NCI-H526 (cell line): ENCODE measurements around the gene GRIK2.

ENCODE experiments used
- DNase-seq, 2 experiments: peaks; one replicate each; lab custom pipeline; 2025; lab: John Stamatoyannopoulos, UW

GRIK2 gene

DNA sequence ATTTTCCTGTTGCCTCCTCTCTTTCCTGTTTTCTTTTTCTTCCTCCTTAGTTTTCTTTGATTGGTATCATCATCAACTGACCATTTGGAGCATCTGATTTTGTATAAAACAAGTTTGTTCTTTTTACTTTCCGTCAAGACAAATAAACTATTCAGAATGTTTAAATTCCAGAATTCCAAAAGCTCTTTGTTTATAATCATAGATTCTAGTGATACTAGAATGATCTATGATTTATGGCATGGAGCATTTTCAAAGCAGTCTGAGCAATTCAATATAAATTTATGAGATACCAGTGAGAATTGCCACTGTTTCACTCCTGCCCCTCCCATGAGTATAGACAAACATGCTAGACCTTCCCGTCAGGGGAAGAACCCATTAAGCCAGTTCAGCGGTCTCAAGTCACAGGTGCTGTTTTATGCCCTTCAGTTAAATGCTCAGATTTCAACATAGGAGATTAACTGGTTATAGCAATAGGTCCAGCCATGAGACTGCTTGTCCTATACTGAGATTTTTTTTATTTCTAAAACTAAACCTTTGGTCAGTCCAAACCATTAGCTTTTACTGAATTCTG is 60.7 kb downstream of the GRIK2 start:
- DNase-seq, result no peak

DNA sequence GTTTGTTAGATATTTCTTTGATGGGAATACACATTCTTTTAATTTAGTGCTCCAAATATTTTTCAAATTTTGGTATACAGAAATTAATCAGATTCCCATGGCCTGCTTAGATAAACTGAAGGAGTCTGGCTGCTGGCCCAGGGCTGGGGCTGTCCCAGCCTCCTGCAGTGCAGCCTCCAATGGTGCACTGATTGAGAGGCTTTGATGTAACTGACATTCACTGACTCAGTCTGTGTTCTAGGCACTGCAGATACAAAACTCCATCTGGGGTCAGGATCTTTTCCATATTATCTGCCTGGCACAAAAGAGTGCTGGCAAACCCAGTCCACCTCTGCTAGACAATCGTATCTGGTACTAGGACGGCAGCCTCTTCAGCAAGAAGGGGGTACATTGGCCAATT is 64.8 kb downstream of the GRIK2 start:
- DNase-seq, result no peak

DNA sequence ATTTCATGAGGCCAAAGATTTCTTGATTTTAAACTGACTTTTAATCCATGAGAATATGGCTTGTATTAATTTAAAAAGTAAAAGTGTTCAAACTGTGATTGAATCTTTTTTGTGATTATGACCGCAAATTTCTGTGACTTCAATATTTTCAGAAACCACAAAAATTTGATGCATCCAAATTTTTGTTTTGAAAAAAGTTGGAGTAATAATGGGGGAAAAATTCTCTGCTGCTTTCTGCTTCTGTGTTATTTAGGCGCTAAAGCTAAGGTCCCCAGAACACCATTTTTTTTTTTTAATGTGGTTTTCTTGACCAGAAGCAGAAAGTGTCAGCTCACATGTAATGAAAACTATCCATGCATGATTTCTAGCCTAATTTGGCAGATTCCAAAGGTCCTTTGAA is 65.3 kb downstream of the GRIK2 start:
- DNase-seq, result no peak

DNA sequence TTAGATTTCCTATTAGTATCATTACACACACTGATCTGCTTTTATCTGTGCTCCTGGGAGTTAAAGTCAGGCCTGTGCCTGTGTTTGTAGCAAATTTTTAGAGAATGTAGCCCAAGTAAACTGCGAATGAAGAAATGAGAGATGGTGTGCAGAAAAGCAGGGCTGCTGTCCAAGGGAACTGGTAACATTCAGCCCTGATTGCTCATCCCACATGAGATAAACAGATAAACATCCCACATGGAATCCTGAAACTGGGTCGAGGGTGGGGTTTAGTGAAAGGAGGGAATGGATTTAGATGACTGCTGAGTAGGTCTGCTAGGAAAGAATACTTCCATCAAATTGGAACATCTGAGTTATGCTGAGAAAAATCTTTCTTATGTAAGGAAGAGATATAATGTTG is 69.1 kb downstream of the GRIK2 start:
- DNase-seq, result no peak

DNA sequence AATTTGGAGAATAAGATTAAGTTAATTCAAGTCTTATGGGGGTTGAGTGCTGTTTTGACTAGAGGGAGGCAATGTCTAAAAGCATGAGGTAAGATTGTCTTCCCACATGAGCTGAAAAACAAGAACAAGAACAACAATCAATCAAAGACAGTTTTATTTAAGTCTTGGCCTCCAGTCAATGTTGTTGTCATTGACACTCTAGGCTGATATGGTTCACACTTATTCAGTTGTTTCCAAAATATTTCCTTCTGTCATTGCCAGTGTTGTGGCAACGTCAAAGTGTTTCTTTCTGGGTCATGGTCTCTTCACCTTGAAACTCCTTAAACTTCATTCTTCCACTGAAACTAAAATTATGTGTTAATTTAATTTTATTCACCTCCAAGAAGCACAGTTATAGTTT is 72.4 kb downstream of the GRIK2 start:
- no peak for DNase-seq

DNA sequence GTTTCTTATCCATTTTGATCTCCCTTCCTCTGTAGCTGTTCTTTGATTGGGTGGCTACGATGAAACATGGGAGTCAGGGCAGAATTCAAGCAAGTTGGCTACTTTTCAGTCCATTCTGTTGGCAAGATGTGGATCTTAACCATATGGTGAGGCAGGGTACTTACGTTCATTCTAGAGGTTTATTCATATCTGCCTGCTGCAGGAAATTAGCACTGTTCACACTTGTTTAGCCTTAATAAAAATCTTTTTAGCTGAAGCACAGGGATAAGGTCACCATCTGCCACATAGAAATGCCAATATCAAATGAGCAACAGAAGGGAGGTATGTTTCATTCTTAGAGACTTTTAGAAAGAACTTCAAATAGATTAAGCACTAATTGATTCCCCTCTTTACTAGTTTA is 83.9 kb downstream of the GRIK2 start:
- DNase-seq, result no peak

DNA sequence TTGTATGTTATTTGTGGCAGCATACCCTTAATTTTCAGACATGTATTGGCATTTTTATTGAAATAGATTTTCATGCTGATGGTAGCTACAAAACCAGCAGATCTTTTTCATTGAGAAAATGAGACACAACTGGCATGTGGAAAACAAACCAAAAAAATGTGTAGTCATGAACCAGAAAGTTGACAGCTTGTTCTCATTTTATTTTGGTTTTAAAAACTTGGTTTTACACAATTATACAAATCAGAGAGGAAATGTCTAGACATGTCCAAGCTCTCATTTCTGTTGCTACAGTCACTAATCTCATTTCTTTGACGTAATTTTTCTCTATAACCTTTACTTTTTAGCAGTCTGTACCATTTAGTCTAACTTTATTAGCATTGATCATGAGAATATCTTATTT is 85.4 kb downstream of the GRIK2 start:
- no peak for DNase-seq

DNA sequence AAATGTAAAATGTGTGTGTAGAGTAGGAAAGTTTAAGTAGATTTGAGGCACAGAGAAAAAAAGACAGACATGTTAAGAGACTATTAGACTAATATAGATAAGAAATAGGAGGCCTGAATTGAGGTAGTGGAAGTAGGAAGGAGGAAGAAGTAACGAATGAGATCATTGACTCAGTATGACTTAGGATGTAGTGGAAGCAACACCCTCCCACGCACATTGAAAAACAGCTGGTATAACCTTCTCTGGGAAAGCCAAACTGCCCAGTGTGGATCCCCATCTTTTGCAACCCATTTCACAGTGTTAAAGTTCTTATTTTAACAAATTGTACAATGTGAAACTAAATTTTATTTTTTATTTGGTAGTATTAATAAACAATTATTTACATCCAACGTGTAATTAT is 89.1 kb downstream of the GRIK2 start:
- DNase-seq, result no peak

DNA sequence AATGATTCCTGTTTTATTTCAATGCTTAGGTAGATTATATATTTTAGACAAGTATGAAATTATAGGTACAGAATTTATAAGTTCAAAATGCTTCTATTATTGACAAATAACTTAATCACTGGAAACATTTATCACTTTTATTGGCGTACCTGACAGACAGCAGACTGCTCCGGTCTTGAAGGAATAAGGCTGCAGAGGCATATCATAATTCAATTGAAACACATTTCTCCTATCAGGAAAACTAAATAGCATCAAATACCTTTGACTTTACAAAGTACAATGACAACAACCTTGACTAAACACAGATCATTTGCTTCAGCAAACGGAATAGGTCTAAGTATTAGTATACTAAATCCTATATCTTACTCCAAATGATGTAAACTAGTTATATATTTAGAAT is 91.3 kb downstream of the GRIK2 start:
- DNase-seq, result no peak

DNA sequence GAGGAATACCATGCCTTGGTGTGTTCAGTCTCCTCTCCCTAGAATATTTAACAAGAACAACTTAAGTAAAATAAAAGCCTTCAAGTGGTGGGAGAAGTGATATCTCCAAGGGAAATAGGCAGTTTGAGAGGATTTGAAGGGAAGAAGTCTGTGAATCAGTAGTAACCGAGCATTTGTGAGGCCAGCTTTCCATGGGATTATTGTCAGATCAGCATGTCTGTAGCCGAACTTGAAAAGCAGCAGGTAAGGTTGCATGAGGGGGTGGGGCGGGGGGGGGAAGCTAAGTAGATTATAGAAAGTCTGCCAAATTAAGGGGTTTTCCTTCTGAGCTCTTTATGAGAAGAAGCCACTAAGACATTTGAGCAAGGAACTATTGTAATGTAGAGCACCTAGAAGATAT is 92.6 kb downstream of the GRIK2 start:
- no peak for DNase-seq

DNA sequence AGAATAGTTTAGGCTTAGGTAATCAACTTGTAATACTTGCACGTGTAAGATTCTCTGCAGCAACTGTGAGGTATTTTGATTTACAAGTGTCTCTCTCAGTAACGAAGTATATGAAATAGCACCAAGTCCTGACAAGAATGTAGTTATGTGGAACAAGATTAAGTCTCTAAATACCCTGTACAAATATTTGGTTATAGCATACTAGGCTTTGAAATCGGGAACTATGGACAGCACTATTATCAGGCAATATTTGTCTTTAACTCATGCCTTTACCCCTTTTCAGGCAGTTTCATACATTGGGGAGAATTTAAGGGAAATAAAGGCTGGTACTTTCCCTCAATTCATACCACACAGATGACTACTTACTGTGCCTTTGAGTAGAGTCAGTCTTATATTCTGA is 93.2 kb downstream of the GRIK2 start:
- DNase-seq, result no peak

DNA sequence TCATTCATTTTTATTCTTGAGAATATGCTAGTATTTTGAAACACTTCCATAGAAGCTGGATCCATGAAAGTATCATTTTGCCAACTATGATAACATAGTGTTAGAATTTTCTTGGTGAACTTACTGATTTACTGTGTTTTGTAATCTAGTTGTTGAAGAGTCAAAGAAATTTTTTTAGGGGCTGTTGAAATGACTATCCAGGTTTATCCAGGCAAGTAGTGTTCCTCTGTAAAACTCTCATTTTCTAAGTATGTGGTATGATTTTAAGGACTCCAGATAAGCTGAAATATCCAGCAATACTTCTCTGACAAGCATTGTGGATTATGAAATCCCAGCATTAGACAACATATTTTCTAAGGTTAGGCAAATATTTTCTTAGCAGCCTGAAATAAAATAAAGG is 95.9 kb downstream of the GRIK2 start:
- no peak for DNase-seq

DNA sequence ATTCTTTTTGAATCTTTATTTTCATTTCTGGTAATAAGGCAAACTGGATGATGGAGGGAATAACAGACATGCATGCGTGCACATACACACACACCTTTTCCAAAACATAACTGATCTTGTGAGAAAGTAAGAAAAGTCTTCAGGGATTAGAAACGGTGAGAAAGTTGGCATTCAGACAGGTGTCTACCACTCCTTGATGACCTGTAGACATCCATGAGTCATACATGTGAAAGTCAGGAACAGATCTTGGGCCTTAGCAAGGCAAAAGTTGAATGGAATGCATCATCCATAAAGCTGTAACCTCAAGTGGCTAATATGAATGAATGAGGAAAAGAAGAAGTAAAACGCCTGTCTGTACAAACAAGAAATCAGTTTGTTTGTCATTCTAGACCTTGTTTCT is 97.3 kb downstream of the GRIK2 start:
- no peak for DNase-seq

DNA sequence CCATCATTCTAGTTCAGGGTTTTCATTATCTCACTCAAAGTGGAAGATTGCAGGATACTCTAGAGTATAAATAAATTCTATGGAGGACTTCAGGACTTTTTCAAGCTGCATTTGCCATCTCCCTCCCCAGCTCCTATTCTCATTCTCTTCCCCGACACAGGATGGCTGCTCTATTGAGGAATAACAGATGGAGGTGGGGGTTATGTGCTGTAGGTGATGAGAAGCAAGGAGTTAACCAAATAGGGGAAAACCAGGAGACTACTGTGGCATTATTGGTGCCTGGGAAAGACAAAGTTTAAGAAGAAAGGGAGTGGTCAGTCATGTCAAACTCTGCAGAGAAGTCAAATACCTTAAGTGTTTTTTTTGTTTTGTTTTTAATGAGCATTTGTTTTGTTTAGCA is 109.3 kb downstream of the GRIK2 start:
- DNase-seq, result no peak

DNA sequence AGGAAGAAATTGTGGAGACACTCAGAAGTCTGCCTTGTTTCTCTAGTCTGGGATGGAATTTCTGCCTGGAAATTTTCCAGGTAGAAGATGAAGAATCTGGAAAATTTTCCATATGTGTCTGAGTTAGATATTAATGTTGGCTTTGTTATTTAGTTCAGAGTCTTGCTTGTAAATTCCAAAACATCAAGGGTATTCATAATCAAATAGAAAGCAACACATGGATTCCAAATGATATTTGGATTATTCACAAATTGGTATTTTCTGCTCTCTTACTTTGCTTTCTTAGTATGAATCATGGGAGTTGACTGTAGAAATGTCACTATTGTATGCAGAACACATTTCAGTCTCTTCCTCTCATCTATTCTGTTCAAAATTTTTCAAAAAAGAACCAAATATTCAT is 116.0 kb downstream of the GRIK2 start:
- no peak for DNase-seq

DNA sequence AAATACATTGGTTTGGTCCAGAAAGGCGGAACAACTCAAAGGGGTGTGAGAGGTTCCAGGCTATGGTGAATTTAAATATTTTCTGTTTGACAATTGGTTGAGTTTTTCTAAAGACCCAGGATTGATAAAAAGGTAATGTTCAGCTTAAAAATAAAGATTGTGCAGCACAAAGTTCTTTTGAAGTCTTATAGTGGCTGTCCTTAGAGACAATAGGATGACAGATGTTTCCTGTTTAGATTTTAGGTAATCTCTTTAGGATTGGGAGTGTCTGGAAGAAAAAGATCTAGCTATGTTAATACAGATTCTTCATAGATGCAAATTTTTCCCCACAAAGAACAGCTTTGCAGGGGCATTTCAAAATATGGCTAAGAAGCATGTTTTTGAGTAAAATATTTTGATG is 119.7 kb downstream of the GRIK2 start:
- no peak for DNase-seq

DNA sequence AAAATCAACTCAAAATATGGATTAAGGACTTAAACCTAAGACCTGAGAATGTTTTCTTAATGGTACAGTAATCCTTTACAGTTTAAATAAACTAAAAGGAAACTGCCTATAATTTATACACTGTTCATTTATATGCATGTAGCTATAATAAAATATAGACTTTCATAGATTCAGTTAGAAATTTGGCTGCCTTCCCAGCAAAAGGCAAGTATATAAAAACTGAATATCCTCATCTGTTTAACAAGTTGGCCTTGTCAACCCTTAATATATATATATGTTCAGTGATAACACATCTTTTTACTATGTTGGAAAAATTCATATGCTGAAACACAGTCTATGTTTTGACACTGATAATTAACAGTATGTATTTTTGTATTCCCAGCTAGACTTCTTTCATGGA is 123.1 kb downstream of the GRIK2 start:
- no peak for DNase-seq

DNA sequence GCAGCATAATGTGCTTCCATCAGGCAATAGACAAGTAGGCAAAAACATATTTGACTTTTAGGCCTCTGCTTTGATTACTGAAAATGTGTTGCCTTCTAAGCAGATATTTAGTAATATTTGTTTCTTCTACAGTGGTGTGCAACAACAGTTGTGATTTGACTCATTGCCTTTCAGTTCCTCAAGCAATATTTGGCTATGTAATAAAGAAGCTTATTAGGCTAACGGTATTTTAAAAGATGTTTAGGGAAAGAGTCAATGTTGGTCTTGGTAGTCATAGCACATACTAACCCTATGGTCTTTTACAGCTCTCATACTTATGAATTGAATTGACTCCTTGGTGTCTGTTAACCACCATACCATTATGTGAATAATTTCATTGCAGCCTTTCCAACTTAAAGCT is 124.1 kb downstream of the GRIK2 start:
- no peak for DNase-seq

DNA sequence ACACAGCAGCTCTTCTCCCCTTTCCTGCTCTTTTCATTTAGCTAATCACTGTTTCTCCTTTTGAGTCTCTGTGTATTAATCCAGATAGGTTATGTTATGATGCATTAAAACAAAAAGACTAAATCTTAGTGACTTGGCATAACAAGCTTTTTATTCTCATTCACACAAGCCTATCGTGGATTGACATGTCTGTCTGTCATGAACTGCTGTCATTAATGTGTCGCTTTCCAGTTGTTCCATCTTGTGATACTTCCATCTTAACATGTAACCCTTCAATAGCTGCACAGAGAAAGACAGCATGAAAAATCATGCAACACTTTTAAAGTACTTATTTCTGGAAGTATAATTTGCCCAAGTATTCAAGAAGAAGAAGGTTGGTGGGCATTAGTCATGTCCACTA is 128.7 kb downstream of the GRIK2 start:
- no peak for DNase-seq

DNA sequence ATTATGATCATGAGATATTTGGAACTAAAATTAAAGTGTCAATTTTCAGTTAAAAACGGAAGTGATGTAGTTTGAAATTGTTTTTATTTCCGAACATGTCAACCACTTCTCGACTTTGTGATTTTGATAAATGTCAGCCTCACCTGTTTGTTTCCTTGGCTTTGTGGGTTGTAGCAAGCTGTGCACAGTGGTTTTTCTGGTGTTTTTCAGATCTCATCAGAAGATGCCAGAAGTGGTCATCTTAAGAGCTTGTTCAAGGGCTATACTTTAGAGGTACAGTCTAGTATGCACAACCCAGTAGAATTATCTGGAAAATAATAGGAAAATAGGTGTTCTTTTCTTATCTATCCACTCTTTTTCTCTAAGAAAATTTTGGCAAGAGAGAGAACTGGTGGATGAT is 134.0 kb downstream of the GRIK2 start:
- DNase-seq, result no peak

DNA sequence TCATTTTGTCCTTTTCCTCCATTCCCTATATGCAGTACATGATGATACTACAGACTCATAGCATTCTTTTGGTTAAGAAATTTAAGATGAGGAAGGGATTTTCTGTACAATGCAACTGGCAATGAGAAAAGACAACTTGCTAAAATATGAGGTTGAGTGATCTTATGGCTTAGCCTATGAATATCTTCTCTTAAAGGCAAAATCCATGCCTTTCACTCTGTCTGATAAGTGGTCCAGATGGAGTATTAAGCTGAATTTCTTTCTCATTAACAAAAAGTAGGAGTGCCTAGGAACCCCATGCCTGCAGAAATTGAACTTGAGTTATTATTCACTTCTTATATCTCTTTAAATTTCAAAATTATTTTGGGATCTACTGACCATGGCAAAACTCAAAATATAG is 135.3 kb downstream of the GRIK2 start:
- DNase-seq, result no peak

DNA sequence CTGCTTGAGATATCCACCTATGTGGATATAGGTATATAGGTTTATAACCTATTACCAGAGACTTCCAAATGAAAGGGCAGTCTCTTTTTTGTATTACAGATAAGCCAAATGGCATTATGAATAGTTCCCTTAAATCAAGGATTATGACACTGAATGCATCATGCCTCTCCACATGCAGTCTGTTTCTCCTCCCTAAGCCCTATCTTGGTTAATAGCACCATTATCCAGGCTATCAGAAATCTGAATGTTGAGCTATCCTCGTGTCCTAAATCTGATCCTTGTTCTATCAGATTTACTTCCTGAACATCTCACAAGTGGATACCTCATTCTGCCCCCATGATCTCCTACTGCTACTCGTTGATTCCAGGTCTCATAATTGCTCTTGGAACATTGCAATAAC is 138.0 kb downstream of the GRIK2 start:
- no peak for DNase-seq

DNA sequence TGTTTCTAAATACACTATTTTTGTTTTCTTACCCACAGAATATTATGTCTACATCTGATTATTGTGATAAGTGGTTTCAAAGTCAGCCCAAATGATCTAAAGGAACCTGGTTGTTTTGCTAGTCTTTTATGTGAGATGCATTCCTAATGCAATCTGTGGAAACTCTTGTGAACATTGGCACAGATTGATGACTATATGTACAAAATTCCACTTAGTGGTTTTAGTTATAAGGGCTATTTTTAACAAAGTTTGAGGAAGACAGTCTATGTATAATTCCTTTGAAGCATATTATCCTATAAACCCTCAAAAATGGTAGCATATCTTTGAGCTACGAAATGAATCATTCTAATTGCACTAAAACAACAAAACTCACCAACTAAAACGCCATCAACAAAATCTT is 140.9 kb downstream of the GRIK2 start:
- DNase-seq, result no peak

DNA sequence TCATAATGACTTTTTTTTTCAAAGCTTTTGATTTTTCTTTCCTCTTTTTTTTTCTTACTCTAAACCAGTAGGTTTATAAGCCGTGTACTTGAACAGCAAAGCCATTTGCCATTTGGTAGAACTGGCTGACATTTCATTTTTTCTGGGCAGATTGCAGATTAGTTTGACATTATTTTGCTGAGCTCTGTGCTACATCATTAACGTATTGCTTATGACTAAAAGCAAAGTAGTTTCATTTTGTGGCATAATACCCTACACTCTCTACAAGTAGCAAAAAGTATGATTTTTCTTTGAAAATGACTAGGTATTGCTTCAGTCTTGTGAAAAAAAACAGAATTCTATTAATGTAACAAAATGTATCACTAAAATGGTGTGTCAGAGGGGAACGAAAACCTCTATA is 141.3 kb downstream of the GRIK2 start:
- DNase-seq, result no peak

DNA sequence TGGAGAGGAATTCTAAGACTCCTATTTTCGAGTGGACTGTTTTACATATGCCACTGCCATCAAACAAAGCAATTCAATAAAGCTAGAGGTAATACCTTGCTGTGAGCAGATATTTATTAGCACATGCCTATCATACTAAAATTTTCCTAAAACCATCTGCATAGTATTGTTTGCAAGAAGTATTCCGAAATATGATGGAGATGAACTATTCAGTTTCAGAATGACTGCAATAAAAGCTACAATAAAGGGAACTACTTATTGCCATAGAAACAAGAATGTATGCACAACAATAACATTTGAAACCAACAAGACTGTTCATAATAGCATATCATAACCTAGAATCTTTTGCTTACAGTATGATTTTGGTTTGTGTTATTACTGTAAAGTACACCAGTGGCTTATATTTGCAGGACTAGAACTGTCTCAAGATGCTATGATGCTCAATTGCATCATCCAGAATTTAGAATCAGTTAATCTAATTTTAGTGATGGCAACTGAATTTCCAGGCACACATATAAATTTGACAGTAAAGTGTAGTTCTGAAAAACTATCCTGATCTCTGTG is 144.3 kb downstream of the GRIK2 start:
- peak in 1 of 2 experiments; percentile 9 for DNase-seq
